Fibroblast of gingiva (primary cell): ENCODE data around the gene PITPNM3.
"Not testable (repeated sequence)": the region's sequence is repeated elsewhere in the genome, so short reads cannot be mapped to it uniquely, and the experiment has no call there.

Experiments used
- DNase-seq: peaks from one replicate; pipeline ENCODE4 v3.0.0-alpha.2; 2011; ENCODE audit warnings: low read depth

PITPNM3 gene

GRCh38 chr17:6574687-6575595, 18.6 kb upstream of the PITPNM3 start:
- no peak for DNase-seq

GRCh38 chr17:6573982-6574686, 17.8 kb upstream of the PITPNM3 start:
- no peak for DNase-seq

GRCh38 chr17:6573495-6573894, 17.1 kb upstream of the PITPNM3 start:
- not testable (repeated sequence) for DNase-seq

- no peak for DNase-seq
Observed at GRCh38 chr17:6572972-6573370, 16.6 kb upstream of the PITPNM3 start.

- DNase-seq = no peak
Observed at GRCh38 chr17:6571452-6571781, 15.1 kb upstream of the PITPNM3 start.

GRCh38 chr17:6570731-6571451, 14.5 kb upstream of the PITPNM3 start:
- no peak for DNase-seq

GRCh38 chr17:6569370-6570285, 13.3 kb upstream of the PITPNM3 start:
- no peak for DNase-seq

GRCh38 chr17:6568184-6568758, 11.9 kb upstream of the PITPNM3 start:
- DNase-seq = no peak

- peak; percentile 10 for DNase-seq
Observed at GRCh38 chr17:6567528-6568183, 11.3 kb upstream of the PITPNM3 start.

- DNase-seq = no peak
Observed at GRCh38 chr17:6561446-6561845, 5.1 kb upstream of the PITPNM3 start.

- no peak for DNase-seq
Observed at GRCh38 chr17:6560496-6560895, 4.1 kb upstream of the PITPNM3 start.

GRCh38 chr17:6559753-6560215, 3.4 kb upstream of the PITPNM3 start:
- no peak for DNase-seq

GRCh38 chr17:6558932-6559752, 2.8 kb upstream of the PITPNM3 start:
- no peak for DNase-seq

GRCh38 chr17:6558276-6558675, 1.9 kb upstream of the PITPNM3 start:
- DNase-seq = no peak

- no peak for DNase-seq
Observed at GRCh38 chr17:6557040-6557438, 684 bp upstream of the PITPNM3 start.

GRCh38 chr17:6555331-6556120, 829 bp downstream of the PITPNM3 start:
- DNase-seq = no peak

- DNase-seq = no peak
Observed at GRCh38 chr17:6554871-6555330, 1.5 kb downstream of the PITPNM3 start.

- no peak for DNase-seq
Observed at GRCh38 chr17:6554342-6554741, 2.0 kb downstream of the PITPNM3 start.
